ENCODE data around the gene XAF1. TPM values are rescaled to one million over a fixed set of nuclear protein-coding genes. Genes with fewer than 3 reads are reported as not detected.

XAF1 gene
- total and polyA plus RNA-seq, 12 donors = 12.7 to 73.4 (median 21.1) TPM

GRCh38 chr17:6779411-6779810 lies 23.6 kb downstream of the XAF1 start:
- H3K27me3 ChIP-seq = no peaks in the 10 kb centered on the region
- H3K4me1 ChIP-seq (replicated peaks in 1 of 2) = no peaks in the 10 kb centered on the region
- 54 to 63% (median 59%) methylated on average over 2 of the region's 2 CpGs for WGBS, 4 donors
- H3K4me3 ChIP-seq = no peak overlapping the region
- TF ChIP-seq, protein P1, sequence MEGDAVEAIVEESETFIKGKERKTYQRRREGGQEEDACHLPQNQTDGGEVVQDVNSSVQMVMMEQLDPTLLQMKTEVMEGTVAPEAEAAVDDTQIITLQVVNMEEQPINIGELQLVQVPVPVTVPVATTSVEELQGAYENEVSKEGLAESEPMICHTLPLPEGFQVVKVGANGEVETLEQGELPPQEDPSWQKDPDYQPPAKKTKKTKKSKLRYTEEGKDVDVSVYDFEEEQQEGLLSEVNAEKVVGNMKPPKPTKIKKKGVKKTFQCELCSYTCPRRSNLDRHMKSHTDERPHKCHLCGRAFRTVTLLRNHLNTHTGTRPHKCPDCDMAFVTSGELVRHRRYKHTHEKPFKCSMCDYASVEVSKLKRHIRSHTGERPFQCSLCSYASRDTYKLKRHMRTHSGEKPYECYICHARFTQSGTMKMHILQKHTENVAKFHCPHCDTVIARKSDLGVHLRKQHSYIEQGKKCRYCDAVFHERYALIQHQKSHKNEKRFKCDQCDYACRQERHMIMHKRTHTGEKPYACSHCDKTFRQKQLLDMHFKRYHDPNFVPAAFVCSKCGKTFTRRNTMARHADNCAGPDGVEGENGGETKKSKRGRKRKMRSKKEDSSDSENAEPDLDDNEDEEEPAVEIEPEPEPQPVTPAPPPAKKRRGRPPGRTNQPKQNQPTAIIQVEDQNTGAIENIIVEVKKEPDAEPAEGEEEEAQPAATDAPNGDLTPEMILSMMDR (IDR thresholded peaks at IDR 0.05) = no peak
- TF ChIP-seq POLR2A (IDR thresholded peaks at IDR 0.05) = no peak
- no peak for DNase-seq
- H3K9me3 ChIP-seq (replicated peaks in 1 of 3) = no peaks in the 10 kb centered on the region
- no peaks in the 10 kb centered on the region for H3K36me3 ChIP-seq (replicated peaks in 1 of 2)
- intact Hi-C loops (cut with DNase I) = loop anchor here in 1 of 2 donors (10.0 kb wide), 1 partner anchor 115 kb away; no protein-coding TSS in a partner anchor
- no peak overlapping the region for H3K27ac ChIP-seq

GRCh38 chr17:6780001-6780400 lies 24.2 kb downstream of the XAF1 start:
- intact Hi-C loops (cut with DNase I) = no loop called here
- TF ChIP-seq, protein P1 (IDR thresholded peaks at IDR 0.05) = no peak
- Histone ChIP-seq H3K4me3 (no peak overlapping the region), H3K4me1 (replicated peaks in 1 of 2) (no peaks in the 10 kb centered on the region), H3K27ac (no peak overlapping the region), H3K27me3 (no peaks in the 10 kb centered on the region), H3K36me3 (replicated peaks in 1 of 2) (no peaks in the 10 kb centered on the region), H3K9me3 (replicated peaks in 1 of 3) (no peaks in the 10 kb centered on the region)
- WGBS, 4 donors = 71 to 83% (median 76%) methylated on average over 6 to 8 of the region's 8 CpGs
- DNase-seq = no peak

- H3K27me3 ChIP-seq = no peaks in the 10 kb centered on the region
- H3K9me3 ChIP-seq (replicated peaks in 1 of 3) = no peaks in the 10 kb centered on the region
- no peak overlapping the region for H3K4me3 ChIP-seq
- WGBS, 4 donors = 34 to 64% (median 62%) methylated on average over 3 of the region's 3 CpGs; no CpG with 5 or more reads in 1 of the 4 donors
- no peaks in the 10 kb centered on the region for H3K36me3 ChIP-seq (replicated peaks in 1 of 2)
- TF ChIP-seq, protein P1 (IDR thresholded peaks at IDR 0.05) = no peak
- TF ChIP-seq POLR2A (IDR thresholded peaks at IDR 0.05) = no peak
- no peak overlapping the region for H3K27ac ChIP-seq
- DNase-seq = no peak
- intact Hi-C loops (cut with DNase I) = no loop called here
- H3K4me1 ChIP-seq (replicated peaks in 1 of 2) = no peaks in the 10 kb centered on the region
These were observed 25.0 kb downstream of the XAF1 start for GRCh38 chr17:6780886-6781285.

DNA sequence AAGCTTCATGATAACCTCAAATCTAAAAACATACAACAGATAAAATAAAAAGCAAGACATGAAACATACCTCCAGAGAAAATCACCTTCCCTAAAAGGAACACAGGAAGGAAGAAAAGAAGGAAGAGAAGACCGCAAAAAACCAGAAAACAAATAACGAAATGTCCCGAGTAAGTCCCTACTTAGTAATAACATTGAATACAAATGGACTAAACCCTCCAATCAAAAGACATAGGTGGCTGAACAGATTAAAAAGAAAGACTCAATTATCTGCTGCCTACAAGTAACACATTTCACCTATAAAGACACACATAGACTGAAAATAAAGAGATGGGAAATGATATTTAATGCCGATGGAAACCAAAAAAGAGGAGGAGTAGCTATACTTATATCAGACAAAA lies 26.4 kb downstream of the XAF1 start:
- Histone ChIP-seq H3K27ac (no peak overlapping the region), H3K4me1 (replicated peaks in 1 of 2) (no peaks in the 10 kb centered on the region), H3K4me3 (no peak overlapping the region), H3K9me3 (replicated peaks in 1 of 3) (no peaks in the 10 kb centered on the region), H3K27me3 (no peaks in the 10 kb centered on the region), H3K36me3 (replicated peaks in 1 of 2) (no peaks in the 10 kb centered on the region)
- DNase-seq = no peak
- WGBS, 4 donors = 75 to 85% (median 78%) methylated on average over 4 of the region's 4 CpGs
- TF ChIP-seq, protein P1 (IDR thresholded peaks at IDR 0.05) = no peak
- TF ChIP-seq POLR2A (IDR thresholded peaks at IDR 0.05) = no peak
- intact Hi-C loops (cut with DNase I) = no loop called here
